Mammary epithelial cell (primary cell): Measurements from ENCODE around the gene SPRY1.

ENCODE experiments used
- CTCF ChIP-seq, 2 donors: IDR thresholded peaks in 1 of 2; conservative IDR thresholded peaks in 1 of 2; 2 replicates each; pipeline ENCODE4 v1.5.1; 2011 to 2012; ENCODE audit warnings: inconsistent platforms in 2 of 2, low read length in 2 of 2, mild to moderate bottlenecking in 2 of 2, control low read depth in 1 of 2, low read depth in 1 of 2; ENCODE audit not compliant: insufficient read depth in 1 of 2; ENCODE audit errors: extremely low read depth in 1 of 2
- EZH2 ChIP-seq: IDR thresholded peaks from 2 replicates; pipeline ENCODE4 v1.6.1; 2012; ENCODE audit warnings: low read length, inconsistent platforms, borderline replicate concordance

- TF ChIP-seq CTCF (conservative IDR thresholded peaks at IDR 0.05 in 1 of 2, IDR thresholded peaks at IDR 0.05 in 1 of 2; ENCODE audit: extremely low read depth in 1 of 2, insufficient read depth in 1 of 2, low read depth in 1 of 2, low read length in 2 of 2) (no peak), EZH2 (no peak)
These were observed 52.8 kb downstream of the SPRY1 start for GRCh38 chr4:123449362-123449761.
